NCI-H226 (cell line): ENCODE data around the gene RGPD5.
"Not testable (repeated sequence)": the region's sequence is repeated elsewhere in the genome, so short reads cannot be mapped to it uniquely, and the experiment has no call there.

Source experiments
- DNase-seq: peaks from one replicate; pipeline ENCODE4 v3.0.0-alpha.2; 2015

The RGPD5 gene

DNA sequence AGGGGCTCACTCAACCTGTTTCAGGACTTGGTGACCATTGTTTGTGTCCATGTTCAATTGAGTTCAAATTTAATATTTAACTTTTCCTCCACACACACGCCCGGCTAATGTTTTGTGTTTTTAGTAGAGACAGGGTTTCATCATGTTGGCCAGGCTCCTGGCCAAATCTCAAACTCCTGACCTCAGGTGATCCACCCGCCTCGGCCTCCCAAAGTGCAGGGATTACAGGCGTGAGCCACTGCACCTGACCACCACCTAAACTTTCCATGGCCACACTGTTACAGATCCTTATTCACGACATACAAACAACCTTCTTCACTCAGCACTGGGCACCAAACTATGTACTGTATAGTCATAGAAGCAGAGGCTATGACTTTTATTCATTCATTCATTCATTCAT, 100.0 kb downstream of the RGPD5 start:
- not testable (repeated sequence) for DNase-seq

DNA sequence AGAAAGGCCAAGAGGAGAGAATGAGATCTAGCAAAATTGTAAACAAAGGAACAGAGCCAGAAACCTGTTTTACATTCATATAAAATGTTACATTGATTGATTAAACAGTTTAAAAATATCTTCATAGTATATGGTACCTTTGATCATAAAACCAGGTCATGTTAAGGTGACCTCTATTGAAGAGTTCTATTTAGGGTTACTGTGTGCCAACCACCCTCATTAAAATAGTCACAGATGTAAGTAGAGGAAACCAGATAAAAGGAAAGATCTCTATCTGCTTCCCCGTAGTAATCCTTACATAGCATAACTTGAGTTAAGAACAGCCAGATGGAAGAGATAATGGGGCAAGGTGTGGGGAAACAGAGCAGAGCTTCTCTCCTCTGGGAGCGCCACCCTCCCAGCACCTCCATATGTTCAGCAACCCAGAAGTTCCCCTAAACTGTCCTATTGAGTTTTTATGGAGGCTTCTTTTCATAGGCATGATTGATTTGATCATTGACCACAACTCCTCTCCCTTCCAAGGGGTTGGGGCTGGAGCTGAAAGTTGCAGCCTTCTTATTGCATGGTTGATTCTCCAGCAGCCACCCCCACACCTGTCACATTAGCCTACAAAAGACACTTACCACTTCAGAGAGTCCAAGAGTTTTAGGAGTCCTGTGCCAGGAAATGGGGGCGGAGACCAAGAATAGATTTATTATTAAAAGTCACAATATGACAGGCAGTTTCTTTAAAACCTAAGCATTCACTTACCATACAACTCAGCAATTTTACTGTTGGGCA, 101.2 kb downstream of the RGPD5 start:
- DNase-seq, result not testable (repeated sequence)

DNA sequence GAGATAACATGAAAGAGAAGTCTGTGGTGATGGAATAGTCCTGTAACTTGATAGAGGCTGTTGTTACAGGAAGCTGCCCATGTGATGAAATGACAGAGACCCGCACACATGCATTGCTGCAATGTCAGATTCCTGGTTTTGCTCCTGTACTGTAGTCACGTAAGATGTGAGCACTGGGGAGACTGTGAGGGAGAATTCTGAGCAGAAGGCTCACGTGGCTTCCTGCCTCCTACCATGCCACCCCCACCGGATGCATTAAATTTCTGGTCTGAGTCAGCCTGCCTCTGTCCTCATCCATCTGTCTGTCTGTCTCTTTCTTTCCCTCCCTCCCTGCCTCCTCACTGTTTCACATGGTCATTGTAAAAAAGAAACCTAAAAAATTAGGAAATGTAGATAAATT, 102.1 kb downstream of the RGPD5 start:
- not testable (repeated sequence) for DNase-seq

DNA sequence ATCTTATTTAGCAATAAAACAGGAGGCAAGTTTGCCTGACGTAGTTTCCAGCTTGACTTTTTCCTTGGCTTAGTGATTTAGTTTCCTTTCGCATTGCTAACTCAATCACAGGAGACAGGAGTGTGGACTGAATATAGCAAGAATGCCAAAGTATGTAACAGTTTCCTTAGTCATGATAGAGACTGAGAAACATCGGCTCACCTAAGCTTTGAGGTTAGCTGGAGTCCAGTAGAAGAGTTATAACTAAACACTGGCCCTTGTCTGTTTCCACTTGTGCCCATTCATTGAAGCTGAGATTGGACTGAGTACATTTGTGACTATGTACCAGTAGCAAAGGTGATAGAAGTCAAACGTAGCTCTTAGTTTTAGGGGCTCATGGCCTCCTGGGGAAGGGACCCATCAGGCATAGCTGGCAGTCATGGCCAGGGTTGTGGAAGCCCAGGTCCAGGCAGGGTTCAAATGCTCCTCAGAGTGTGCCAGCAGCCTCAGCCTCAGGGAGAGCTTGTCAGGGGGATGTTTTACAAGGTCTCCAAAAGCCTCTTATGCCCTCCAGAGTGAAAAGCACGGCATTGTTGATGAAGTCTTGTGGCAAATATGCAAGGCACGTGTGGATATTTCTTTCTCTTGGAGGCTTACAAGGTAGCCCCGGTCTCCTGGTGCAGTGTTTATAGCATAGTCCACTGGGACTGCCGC, 103.8 kb downstream of the RGPD5 start:
- not testable (repeated sequence) for DNase-seq

DNA sequence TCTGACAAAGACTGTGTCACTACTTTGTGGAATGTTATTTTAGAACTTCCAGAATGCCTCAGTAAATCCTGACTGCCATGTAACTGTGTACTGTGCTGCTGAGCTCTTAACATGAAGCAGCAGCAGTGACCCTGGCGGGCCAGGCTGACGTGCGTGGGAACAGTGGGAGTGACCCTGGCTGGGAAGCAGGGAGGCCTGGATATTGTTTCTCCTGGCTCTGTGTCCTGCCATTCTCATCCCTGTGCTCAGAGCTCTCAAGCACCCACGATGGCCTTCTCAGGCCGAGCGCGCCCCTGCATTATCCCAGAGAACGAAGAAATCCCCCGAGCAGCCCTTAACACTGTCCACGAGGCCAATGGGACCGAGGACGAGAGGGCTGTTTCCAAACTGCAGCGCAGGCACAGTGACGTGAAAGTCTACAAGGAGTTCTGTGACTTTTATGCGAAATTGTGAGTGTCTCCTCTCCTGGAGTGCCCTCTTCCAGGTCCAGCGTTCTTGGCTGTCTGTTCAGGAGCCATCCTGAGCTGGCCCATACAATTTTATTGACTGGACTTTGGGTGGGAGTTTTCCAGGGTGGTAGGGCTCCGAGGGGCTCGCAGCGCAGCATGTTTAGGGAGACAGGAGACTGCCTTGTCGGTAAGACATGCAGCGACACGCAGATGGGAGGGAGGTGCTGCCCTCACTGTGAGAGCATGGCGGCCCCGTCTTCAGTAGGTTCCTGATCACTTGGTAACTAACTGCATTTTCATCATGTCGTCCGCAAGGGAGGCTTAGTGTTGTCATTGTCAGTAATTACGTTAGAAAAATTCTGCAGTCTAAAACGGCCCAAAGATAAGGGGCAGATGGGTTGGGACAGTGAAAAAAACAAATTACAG, 104.6 kb downstream of the RGPD5 start, which contains the start of gene LIMS3:
LIMS3 (plus strand) TSS at position 227 of the 875 bp plus-strand sequence; CDS start at position 268, 41 bp downstream.
- DNase-seq, result not testable (repeated sequence)

DNA sequence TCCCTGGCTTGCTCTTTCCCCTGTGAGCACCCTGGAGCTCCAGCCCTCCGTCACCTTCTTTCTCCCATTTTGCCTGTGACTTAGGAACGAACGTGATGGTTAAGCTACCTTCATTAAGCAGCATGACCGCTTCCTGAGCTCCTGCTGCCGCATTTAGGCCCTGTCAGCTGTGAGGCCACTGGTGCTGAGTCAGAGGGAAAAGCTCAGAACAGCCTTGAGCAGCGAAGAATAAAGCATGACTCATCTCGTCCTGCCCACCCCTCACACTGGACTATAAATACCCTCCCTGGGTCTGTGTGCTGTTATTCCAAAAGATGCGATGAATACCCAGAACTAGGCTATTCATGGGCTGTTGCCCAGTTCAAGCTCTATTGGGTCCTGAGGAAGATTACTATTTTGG, 111.7 kb downstream of the RGPD5 start:
- DNase-seq, result not testable (repeated sequence)
